NT2/D1 (cell line): ENCODE results near the gene RUSC1.

ENCODE experiments used
- DNase-seq: peaks from one replicate; pipeline ENCODE4 v3.0.0-alpha.2; 2011; ENCODE audit warnings: low read depth, low spot score
- H3K27me3 ChIP-seq: 2 replicates; pipeline ENCODE4 v1.6.0; 2011; ENCODE audit warnings: mild to moderate bottlenecking; ENCODE audit not compliant: insufficient read length, insufficient read depth
- H3K36me3 ChIP-seq: 2 replicates; pipeline ENCODE4 v1.6.1; 2011; ENCODE audit warnings: mild to moderate bottlenecking, low read length, mixed read lengths; ENCODE audit not compliant: insufficient read depth, insufficient read length
- H3K4me1 ChIP-seq: 2 replicates; pipeline ENCODE4 v1.5.1; 2011; ENCODE audit not compliant: insufficient read depth, insufficient read length
- H3K4me3 ChIP-seq: 2 replicates; pipeline ENCODE4 v1.5.1; 2011; ENCODE audit warnings: low read depth; ENCODE audit not compliant: insufficient read length
- H3K9ac ChIP-seq: 2 replicates; pipeline ENCODE4 v1.6.0; 2011; ENCODE audit warnings: low read depth; ENCODE audit not compliant: insufficient read length
- H3K9me3 ChIP-seq: 2 replicates; pipeline ENCODE4 v1.5.1; 2011; ENCODE audit warnings: mild to moderate bottlenecking, low read length; ENCODE audit not compliant: insufficient read depth
- SUZ12 ChIP-seq: IDR thresholded peaks from 2 replicates; pipeline ENCODE4 v1.6.1; 2011; ENCODE audit not compliant: insufficient read length, insufficient read depth; ENCODE audit errors: extremely low read depth
- YY1 ChIP-seq: IDR thresholded peaks from 2 replicates; pipeline ENCODE4 v1.6.1; 2011; ENCODE audit not compliant: insufficient read length, insufficient read depth
- ZNF274 ChIP-seq: IDR thresholded peaks from 2 replicates; pipeline ENCODE4 v1.6.1; 2011; ENCODE audit warnings: mild to moderate bottlenecking, low read depth, low read length

RUSC1 gene, protein sequence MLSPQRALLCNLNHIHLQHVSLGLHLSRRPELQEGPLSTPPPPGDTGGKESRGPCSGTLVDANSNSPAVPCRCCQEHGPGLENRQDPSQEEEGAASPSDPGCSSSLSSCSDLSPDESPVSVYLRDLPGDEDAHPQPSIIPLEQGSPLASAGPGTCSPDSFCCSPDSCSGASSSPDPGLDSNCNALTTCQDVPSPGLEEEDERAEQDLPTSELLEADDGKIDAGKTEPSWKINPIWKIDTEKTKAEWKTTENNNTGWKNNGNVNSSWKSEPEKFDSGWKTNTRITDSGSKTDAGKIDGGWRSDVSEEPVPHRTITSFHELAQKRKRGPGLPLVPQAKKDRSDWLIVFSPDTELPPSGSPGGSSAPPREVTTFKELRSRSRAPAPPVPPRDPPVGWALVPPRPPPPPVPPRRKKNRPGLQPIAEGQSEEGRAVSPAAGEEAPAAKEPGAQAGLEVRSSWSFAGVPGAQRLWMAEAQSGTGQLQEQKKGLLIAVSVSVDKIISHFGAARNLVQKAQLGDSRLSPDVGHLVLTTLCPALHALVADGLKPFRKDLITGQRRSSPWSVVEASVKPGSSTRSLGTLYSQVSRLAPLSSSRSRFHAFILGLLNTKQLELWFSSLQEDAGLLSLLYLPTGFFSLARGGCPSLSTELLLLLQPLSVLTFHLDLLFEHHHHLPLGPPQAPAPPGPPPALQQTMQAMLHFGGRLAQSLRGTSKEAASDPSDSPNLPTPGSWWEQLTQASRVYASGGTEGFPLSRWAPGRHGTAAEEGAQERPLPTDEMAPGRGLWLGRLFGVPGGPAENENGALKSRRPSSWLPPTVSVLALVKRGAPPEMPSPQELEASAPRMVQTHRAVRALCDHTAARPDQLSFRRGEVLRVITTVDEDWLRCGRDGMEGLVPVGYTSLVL

DNA sequence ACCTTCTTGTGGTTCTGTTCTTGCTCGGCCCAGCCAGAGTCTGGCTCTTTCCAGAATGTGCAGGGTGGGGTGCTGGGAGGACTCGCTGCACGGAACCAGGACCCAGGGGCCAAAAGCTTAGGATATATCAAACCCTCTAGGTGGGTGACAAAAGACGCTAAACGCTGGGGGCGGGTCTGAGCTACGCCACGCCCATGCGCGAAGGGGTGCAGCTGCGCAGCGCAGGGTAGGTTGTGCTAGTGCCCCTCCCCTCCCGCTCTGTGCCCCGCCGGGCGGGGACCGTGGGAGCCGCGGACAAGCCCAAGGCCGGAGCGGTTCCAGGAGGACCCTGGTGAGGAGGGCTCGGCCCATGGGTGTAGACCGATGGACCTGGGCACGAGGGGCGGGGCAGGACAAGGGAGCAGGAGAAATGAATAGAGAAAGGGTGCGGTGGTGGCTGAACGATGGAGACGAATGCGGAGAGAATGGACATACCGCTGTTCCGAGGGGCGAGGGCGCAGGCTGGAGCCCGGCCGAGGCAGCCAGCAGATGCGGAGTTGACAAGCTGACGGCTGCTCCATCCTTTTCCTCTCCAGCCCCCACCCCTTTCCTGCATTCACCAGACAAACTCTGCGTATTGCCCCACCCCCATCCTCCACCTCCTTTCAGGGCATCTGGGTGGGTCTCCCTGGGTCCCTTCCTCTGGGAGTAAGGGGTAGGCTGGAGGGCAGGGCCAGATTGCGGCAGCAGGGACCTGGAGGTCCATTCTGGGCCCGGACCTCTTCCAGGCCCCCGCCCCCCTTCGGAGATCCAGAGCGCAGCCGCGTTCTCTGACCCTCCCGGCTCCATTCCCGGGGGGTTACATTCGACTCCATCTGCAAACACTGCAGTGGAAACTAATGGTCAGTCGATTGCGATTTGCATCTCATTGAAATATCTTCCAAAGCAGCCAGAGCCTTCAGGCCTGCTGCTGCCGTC, at the start of gene RUSC1:
TSS of gene RUSC1 (plus strand) at position 234 of the 957 bp plus-strand sequence. CDS start 880 bp downstream, outside the sequence.
- Histone ChIP-seq H3K4me1 (peaks cover 35% of the 10 kb centered on the region), H3K9me3 (no peaks in the 10 kb centered on the region), H3K4me3 (no peak within 1 kb of the TSS), H3K27me3 (no peaks in the 10 kb centered on the region), H3K9ac (peak within 1 kb of the TSS; percentile 64), H3K36me3 (peaks cover 67% of the 10 kb centered on the region)
- DNase-seq: no peak
- TF ChIP-seq ZNF274: no peak
- no peak for TF ChIP-seq YY1
- no peak for TF ChIP-seq SUZ12

DNA sequence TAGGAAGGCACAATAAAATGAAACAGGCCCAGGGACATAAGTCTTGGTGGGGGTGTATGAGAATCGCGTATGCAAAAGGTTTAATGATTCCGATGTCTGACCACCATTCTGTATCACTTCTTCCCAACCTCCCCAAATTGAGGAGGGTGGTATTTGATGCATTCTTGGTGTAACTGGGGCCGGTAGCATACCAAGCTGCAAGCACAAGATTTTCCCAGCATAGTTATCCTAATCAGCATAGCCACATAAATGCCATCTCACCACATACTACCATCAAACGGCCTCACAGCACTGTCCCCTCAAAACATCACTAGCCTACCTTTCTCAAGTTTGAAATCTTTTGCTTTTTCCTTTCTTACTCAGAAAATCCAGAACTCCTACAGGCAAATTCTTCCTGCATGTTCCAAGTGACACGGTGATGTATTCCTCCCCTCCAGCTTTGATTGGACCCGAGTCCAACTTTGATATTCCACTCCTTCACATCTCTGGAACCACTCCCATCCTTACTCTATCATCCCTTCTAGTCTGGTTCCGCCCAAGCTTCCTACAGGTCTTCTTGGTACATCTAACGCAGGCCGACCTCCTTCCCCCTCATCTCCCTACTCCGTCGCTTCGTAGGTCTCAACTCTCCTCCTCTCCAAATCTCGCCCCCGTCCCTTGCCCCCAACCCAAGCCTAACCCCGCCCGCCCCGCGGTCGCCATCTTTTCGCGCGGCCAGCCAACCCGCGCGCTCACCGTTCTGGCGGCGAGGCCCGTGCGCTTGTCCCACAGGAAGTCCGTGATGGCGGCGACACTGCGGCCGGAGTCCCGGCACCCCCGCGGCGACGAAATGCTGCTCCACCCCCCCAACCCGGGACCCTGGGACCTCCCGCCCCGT, 48.0 kb upstream of the RUSC1 start:
- Histone ChIP-seq H3K36me3 (peaks cover 46% of the 10 kb centered on the region), H3K9me3 (peaks cover 11% of the 10 kb centered on the region), H3K4me1 (peaks cover 6% of the 10 kb centered on the region), H3K9ac (peak overlapping the region; percentile 87), H3K4me3 (peak overlapping the region; percentile 63), H3K27me3 (peaks cover 7% of the 10 kb centered on the region)
- DNase-seq: no peak
- TF ChIP-seq SUZ12 (no peak), YY1 (peak; percentile 36), ZNF274 (no peak)

DNA sequence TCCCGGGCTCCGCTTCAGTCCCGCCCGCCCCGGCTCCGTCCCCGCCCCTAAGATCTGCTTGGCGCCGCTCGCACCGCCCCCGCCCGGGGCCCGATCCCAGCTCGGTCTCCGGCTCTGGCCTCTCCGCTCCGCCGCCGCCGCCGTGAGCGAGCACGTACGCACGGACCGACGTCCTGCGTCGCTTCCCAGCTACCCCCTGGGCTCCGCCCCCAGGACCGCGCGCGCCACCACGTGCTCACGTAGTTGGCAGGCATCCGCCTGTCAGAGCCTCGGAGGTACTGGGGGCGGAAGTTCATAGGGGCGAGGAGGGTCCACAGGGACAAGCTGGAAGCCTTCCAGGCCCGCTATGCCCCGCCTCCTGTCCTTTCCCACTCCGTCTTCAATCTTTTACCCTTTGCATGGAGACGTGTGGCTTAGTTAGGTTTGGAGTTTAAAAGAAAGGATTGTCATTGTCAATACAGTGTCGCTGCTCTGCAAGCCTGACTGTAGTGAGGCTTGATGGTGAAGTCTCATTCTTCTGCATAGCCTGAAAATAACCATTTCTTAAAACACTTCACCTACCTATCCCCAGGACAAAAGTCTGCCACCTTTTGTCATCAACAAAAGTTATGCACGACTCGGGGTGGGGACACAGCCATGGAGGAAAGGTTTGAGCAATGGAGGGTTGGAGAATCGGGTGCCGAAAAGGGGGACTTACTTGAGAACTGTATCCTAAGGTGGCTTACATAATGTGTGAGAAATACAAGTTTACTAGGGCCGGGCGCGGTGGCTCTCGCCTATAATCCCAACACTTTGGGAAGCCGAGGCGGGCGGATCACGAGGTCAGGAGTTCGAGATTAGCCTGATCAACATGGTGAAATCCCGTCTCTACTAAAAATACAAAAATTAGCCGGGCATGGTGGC, 47.1 kb upstream of the RUSC1 start, which contains the start of gene CLK2:
TSS of gene CLK2 (minus strand) at position 162 of the 903 bp plus-strand sequence. CDS start 2,527 bp downstream, outside the sequence.
- TF ChIP-seq SUZ12: no peak
- TF ChIP-seq YY1: no peak
- no peak for TF ChIP-seq ZNF274
- peak; percentile 99 for DNase-seq
- peak within 1 kb of the TSS; percentile 87 for H3K9ac ChIP-seq
- peaks cover 11% of the 10 kb centered on the region for H3K9me3 ChIP-seq
- peak within 1 kb of the TSS; percentile 63 for H3K4me3 ChIP-seq
- peaks cover 7% of the 10 kb centered on the region for H3K27me3 ChIP-seq
- H3K36me3 ChIP-seq: peaks cover 37% of the 10 kb centered on the region
- H3K4me1 ChIP-seq: peaks cover 10% of the 10 kb centered on the region

DNA sequence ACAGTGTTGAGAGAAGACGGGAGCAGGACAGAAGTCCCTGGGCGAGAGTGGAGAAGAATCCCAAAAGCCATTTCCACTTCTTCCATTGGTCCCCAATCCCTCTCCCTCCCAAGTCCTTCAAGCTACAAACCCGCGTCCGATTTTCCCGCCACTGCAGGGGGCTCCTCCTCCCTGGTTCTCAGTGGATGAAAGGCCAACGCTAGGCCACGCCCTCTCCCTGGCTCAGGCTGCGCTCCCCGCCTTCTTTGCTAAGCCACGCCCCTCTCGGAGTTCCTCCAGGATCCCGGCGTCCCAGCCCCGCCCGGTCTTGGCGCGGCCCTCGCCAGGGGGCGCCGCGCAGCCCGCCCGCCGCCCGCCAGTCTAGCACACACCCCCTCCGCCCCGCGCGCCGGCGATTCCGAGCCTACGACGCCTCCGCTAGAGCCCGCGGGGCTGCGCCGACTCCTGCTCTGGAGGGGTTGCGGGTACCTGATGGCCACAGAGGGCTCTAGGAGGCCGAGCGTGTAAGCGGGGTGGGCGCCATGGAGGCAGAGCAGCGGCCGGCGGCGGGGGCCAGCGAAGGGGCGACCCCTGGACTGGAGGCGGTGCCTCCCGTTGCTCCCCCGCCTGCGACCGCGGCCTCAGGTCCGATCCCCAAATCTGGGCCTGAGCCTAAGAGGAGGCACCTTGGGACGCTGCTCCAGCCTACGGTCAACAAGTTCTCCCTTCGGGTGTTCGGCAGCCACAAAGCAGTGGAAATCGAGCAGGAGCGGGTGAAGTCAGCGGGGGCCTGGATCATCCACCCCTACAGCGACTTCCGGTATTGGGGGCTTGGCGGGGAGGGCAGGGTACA, 43.4 kb upstream of the RUSC1 start, which contains the start of gene HCN3:
TSS of gene HCN3 (plus strand) at position 394 of the 832 bp plus-strand sequence. CDS start at position 522, 128 bp downstream.
- Histone ChIP-seq H3K36me3 (peaks cover 3% of the 10 kb centered on the region), H3K9me3 (peaks cover 11% of the 10 kb centered on the region), H3K4me1 (peaks cover 14% of the 10 kb centered on the region), H3K27me3 (peaks cover 7% of the 10 kb centered on the region), H3K9ac (peak within 1 kb of the TSS; percentile 86), H3K4me3 (peak within 1 kb of the TSS; percentile 78)
- DNase-seq: peak; percentile 100
- TF ChIP-seq ZNF274 (no peak), SUZ12 (no peak), YY1 (no peak)
